Naive B cell (primary cell): ENCODE results near the gene EYA4. TPM values are rescaled to one million over a fixed set of nuclear protein-coding genes. Genes with fewer than 3 reads are reported as not detected.

ENCODE experiments used
- ATAC-seq, 2 donors: fragments of 150-1000 bp; cut with Tn5 transposase; 2 replicates each; pipeline ENCODE4 v1.10.0; 2021; ENCODE audit warnings: low read depth in 2 of 2, mild to moderate bottlenecking in 2 of 2, moderate library complexity in 2 of 2
- DNase-seq: peaks from one replicate; pipeline ENCODE4 v3.0.0; 2022
- H3K27ac Mint-ChIP-seq, 6 donors: one replicate each; pipeline ENCODE4 v1.8.0; 2020 to 2022; ENCODE audit warnings: mild to moderate bottlenecking in 6 of 6, mixed read lengths in 6 of 6, moderate library complexity in 5 of 6, inconsistent platforms in 2 of 6
- H3K27me3 Mint-ChIP-seq, 3 donors: one replicate each; pipeline ENCODE4 v1.8.0; 2021 to 2022; ENCODE audit warnings: mixed read lengths in 3 of 3, mild to moderate bottlenecking in 1 of 3
- H3K36me3 Mint-ChIP-seq, 2 donors: one replicate each; pipeline ENCODE4 v1.8.0; 2020 to 2022; ENCODE audit warnings: mixed read lengths in 2 of 2, inconsistent platforms in 1 of 2, mild to moderate bottlenecking in 1 of 2
- H3K4me1 Mint-ChIP-seq, 3 donors: one replicate each; pipeline ENCODE4 v1.8.0; 2020 to 2022; ENCODE audit warnings: mixed read lengths in 3 of 3, inconsistent platforms in 1 of 3, mild to moderate bottlenecking in 1 of 3, moderate library complexity in 1 of 3
- H3K4me3 Mint-ChIP-seq, 8 donors: one replicate each; pipeline ENCODE4 v1.8.0; 2020 to 2022; ENCODE audit warnings: mild to moderate bottlenecking in 8 of 8, mixed read lengths in 8 of 8, moderate library complexity in 8 of 8, inconsistent platforms in 2 of 8
- H3K9me3 Mint-ChIP-seq, 7 donors: one replicate each; pipeline ENCODE4 v1.8.0; 2020 to 2022; ENCODE audit warnings: mixed read lengths in 7 of 7, mild to moderate bottlenecking in 5 of 7, inconsistent platforms in 2 of 7, moderate library complexity in 1 of 7
- polyA plus RNA-seq, 6 donors: library from polyadenylated mRNA; unstranded; fragments of 300-500 nt; fragmentation: Illumina TruSeq; gene quantifications; one replicate each; pipeline ENCODE4 v1.2.3, GENCODE V29; 2021; ENCODE audit warnings: low read depth in 6 of 6

Gene EYA4
- polyA plus RNA-seq, 6 donors from 2014 or later: not detected

- Mint-ChIP-seq H3K36me3 (no peaks in the 10 kb centered on the region), H3K4me1 (no peaks in the 10 kb centered on the region), H3K4me3 (no peak overlapping the region), H3K9me3 (peaks cover 0 to 5% (median 0%) of the 10 kb centered on the region in 7 donors), H3K27ac (no peak overlapping the region), H3K27me3 (no peaks in the 10 kb centered on the region)
- ATAC-seq: no peak
- DNase-seq: no peak
Measured at GRCh38 chr6:133436652-133437051, 195.5 kb downstream of the EYA4 start.

- no peaks in the 10 kb centered on the region for H3K27me3 Mint-ChIP-seq
- no peak for DNase-seq
- H3K4me1 Mint-ChIP-seq: no peaks in the 10 kb centered on the region
- peak overlapping the region in 1 of 8 donors; percentile 3 for H3K4me3 Mint-ChIP-seq
- H3K9me3 Mint-ChIP-seq: peaks cover 0 to 5% (median 0%) of the 10 kb centered on the region in 7 donors
- H3K27ac Mint-ChIP-seq: peak overlapping the region in 1 of 6 donors; percentile 20
- H3K36me3 Mint-ChIP-seq: no peaks in the 10 kb centered on the region
- ATAC-seq: no peak
Measured at GRCh38 chr6:133441491-133441890, 200.3 kb downstream of the EYA4 start.

- ATAC-seq (no peak), DNase-seq (no peak)
- Mint-ChIP-seq H3K27ac (no peak overlapping the region), H3K9me3 (no peaks in the 10 kb centered on the region), H3K4me1 (no peaks in the 10 kb centered on the region), H3K27me3 (no peaks in the 10 kb centered on the region), H3K4me3 (no peak overlapping the region), H3K36me3 (no peaks in the 10 kb centered on the region)
Measured at GRCh38 chr6:133446789-133447188, 205.6 kb downstream of the EYA4 start.

- no peaks in the 10 kb centered on the region for H3K27me3 Mint-ChIP-seq
- H3K36me3 Mint-ChIP-seq: no peaks in the 10 kb centered on the region
- H3K27ac Mint-ChIP-seq: no peak overlapping the region
- no peaks in the 10 kb centered on the region for H3K9me3 Mint-ChIP-seq
- ATAC-seq (no peak), DNase-seq (no peak)
- H3K4me3 Mint-ChIP-seq: no peak overlapping the region
- no peaks in the 10 kb centered on the region for H3K4me1 Mint-ChIP-seq
Measured at GRCh38 chr6:133447924-133448323, 206.8 kb downstream of the EYA4 start.

GRCh38 chr6:133456439-133456838 lies 215.3 kb downstream of the EYA4 start:
- Mint-ChIP-seq H3K9me3 (no peaks in the 10 kb centered on the region), H3K27me3 (no peaks in the 10 kb centered on the region), H3K36me3 (no peaks in the 10 kb centered on the region), H3K4me1 (no peaks in the 10 kb centered on the region), H3K27ac (no peak overlapping the region), H3K4me3 (no peak overlapping the region)
- no peak for ATAC-seq
- DNase-seq: no peak

GRCh38 chr6:133456944-133457343 lies 215.8 kb downstream of the EYA4 start:
- no peak overlapping the region for H3K4me3 Mint-ChIP-seq
- H3K36me3 Mint-ChIP-seq: no peaks in the 10 kb centered on the region
- ATAC-seq: no peak
- no peaks in the 10 kb centered on the region for H3K27me3 Mint-ChIP-seq
- no peak overlapping the region for H3K27ac Mint-ChIP-seq
- no peaks in the 10 kb centered on the region for H3K4me1 Mint-ChIP-seq
- no peaks in the 10 kb centered on the region for H3K9me3 Mint-ChIP-seq
- DNase-seq: no peak

GRCh38 chr6:133460101-133460500 lies 218.9 kb downstream of the EYA4 start:
- H3K27ac Mint-ChIP-seq: no peak overlapping the region
- no peaks in the 10 kb centered on the region for H3K9me3 Mint-ChIP-seq
- peaks cover 0 to 3% (median 0%) of the 10 kb centered on the region in 3 donors for H3K27me3 Mint-ChIP-seq
- DNase-seq (no peak), ATAC-seq (no peak)
- no peaks in the 10 kb centered on the region for H3K4me1 Mint-ChIP-seq
- no peaks in the 10 kb centered on the region for H3K36me3 Mint-ChIP-seq
- H3K4me3 Mint-ChIP-seq: no peak overlapping the region

GRCh38 chr6:133463790-133464189 lies 222.6 kb downstream of the EYA4 start:
- H3K4me1 Mint-ChIP-seq: no peaks in the 10 kb centered on the region
- H3K27me3 Mint-ChIP-seq: peaks cover 0 to 10% (median 3%) of the 10 kb centered on the region in 3 donors
- H3K36me3 Mint-ChIP-seq: no peaks in the 10 kb centered on the region
- H3K4me3 Mint-ChIP-seq: no peak overlapping the region
- ATAC-seq: no peak
- DNase-seq: no peak
- peaks cover 0 to 3% (median 0%) of the 10 kb centered on the region in 7 donors for H3K9me3 Mint-ChIP-seq
- no peak overlapping the region for H3K27ac Mint-ChIP-seq

GRCh38 chr6:133466680-133467079 lies 225.5 kb downstream of the EYA4 start:
- Mint-ChIP-seq H3K9me3 (peaks cover 0 to 5% (median 2%) of the 10 kb centered on the region in 7 donors), H3K27me3 (peaks cover 0 to 10% (median 3%) of the 10 kb centered on the region in 3 donors), H3K4me1 (no peaks in the 10 kb centered on the region), H3K36me3 (no peaks in the 10 kb centered on the region), H3K27ac (peak overlapping the region in 1 of 6 donors; percentile 16), H3K4me3 (no peak overlapping the region)
- DNase-seq: no peak
- ATAC-seq: no peak

GRCh38 chr6:133467231-133467981 lies 226.2 kb downstream of the EYA4 start:
- DNase-seq: no peak
- no peaks in the 10 kb centered on the region for H3K4me1 Mint-ChIP-seq
- peaks cover 0 to 5% (median 2%) of the 10 kb centered on the region in 7 donors for H3K9me3 Mint-ChIP-seq
- H3K27me3 Mint-ChIP-seq: peaks cover 0 to 10% (median 3%) of the 10 kb centered on the region in 3 donors
- H3K36me3 Mint-ChIP-seq: no peaks in the 10 kb centered on the region
- ATAC-seq: no peak
- H3K4me3 Mint-ChIP-seq: no peak overlapping the region
- H3K27ac Mint-ChIP-seq: no peak overlapping the region

- H3K27ac Mint-ChIP-seq: no peak overlapping the region
- H3K27me3 Mint-ChIP-seq: peaks cover 0 to 10% (median under 1%) of the 10 kb centered on the region in 3 donors
- no peaks in the 10 kb centered on the region for H3K4me1 Mint-ChIP-seq
- DNase-seq (no peak), ATAC-seq (no peak)
- no peak overlapping the region for H3K4me3 Mint-ChIP-seq
- no peaks in the 10 kb centered on the region for H3K36me3 Mint-ChIP-seq
- peaks cover 0 to 5% (median 2%) of the 10 kb centered on the region in 7 donors for H3K9me3 Mint-ChIP-seq
Measured at GRCh38 chr6:133467982-133468380, 226.8 kb downstream of the EYA4 start.

- Mint-ChIP-seq H3K27me3 (peaks cover 0 to 10% (median 0%) of the 10 kb centered on the region in 3 donors), H3K9me3 (peaks cover 0 to 5% (median 2%) of the 10 kb centered on the region in 7 donors), H3K36me3 (no peaks in the 10 kb centered on the region), H3K4me1 (no peaks in the 10 kb centered on the region), H3K4me3 (no peak overlapping the region), H3K27ac (no peak overlapping the region)
- no peak for ATAC-seq
- no peak for DNase-seq
Measured at GRCh38 chr6:133468591-133468990, 227.4 kb downstream of the EYA4 start.

GRCh38 chr6:133474516-133474915 lies 233.4 kb downstream of the EYA4 start:
- DNase-seq: no peak

GRCh38 chr6:133478673-133479072 lies 237.5 kb downstream of the EYA4 start:
- Mint-ChIP-seq H3K4me1 (no peaks in the 10 kb centered on the region), H3K9me3 (peaks cover 0 to 11% (median 0%) of the 10 kb centered on the region in 7 donors)

More at GRCh38 chr6:133474516-133474915, 233.4 kb downstream of the EYA4 start:
- H3K9me3 Mint-ChIP-seq: peaks cover 0 to 11% (median 0%) of the 10 kb centered on the region in 7 donors
- H3K27me3 Mint-ChIP-seq: peaks cover 0 to 7% (median 0%) of the 10 kb centered on the region in 3 donors
- no peak overlapping the region for H3K27ac Mint-ChIP-seq
- ATAC-seq: no peak
- no peak overlapping the region for H3K4me3 Mint-ChIP-seq
- H3K4me1 Mint-ChIP-seq: no peaks in the 10 kb centered on the region
- no peaks in the 10 kb centered on the region for H3K36me3 Mint-ChIP-seq

More at GRCh38 chr6:133478673-133479072, 237.5 kb downstream of the EYA4 start:
- H3K27ac Mint-ChIP-seq: no peak overlapping the region
- H3K4me3 Mint-ChIP-seq: peak overlapping the region in 1 of 8 donors; percentile 35
- ATAC-seq: no peak
- no peaks in the 10 kb centered on the region for H3K36me3 Mint-ChIP-seq
- peaks cover 0 to 8% (median 7%) of the 10 kb centered on the region in 3 donors for H3K27me3 Mint-ChIP-seq
- DNase-seq: no peak
